Stimulated activated naive CD4-positive, alpha-beta T cell (primary cell): Measurements from ENCODE around the gene MFAP1.

Source experiments
- DNase-seq, 6 experiments: peaks; one replicate each; lab custom pipeline; 2025; lab: John Stamatoyannopoulos, UW

Gene MFAP1

DNA sequence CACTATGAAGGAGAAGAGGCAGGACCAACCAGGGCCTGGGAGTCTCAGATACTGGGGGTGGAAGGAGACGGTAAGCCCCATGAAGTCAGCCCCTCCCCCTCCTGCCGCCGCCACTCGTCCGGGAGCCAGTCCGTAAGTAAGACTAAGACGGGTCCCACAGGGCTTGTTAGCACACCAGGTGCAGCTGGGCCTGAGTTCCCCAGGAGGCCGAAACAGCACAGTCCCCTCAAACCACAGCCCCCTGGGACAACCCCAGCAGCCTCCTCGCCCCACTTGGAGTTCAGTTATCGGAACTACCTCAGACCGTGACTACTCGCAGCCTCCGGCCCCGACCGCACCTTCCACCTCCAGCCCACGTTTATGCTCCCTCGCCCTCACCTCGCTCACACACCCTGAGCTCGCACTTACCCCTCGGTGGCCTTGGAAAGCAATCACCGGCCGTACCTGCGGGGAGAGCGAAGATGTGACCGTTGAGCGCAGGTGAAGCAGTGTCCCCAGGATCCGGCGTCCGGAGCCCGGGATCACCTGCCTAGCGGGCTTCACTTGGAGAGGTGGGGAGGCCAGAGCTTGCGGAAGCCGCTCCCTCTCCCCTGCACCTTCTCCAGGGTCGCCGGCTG lies 48.3 kb downstream of the MFAP1 start:
- peak in 3 of 6 experiments; percentile 15 to 32 (median 21) for DNase-seq

GRCh38 chr15:43775411-43775965 lies 49.0 kb downstream of the MFAP1 start:
- no peak for DNase-seq

DNA sequence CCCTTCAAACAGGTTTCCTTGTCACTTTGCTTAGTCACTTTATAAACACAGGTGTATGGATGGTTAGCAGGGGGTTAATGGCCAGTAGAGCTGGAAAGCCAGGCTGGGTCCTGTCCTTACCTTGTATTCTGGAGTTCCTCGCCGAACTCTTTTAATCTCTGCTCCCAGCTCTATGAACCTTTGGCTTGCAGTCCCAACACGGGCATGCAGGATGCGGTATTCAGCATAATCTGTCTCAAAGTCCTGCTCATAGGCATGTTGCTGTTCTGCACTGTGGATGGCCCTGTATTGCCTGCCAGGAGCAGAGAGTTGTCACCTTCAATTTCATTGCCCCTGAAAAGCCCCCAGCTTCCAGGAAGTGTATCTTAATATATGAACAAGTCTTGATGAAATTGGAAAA lies 50.4 kb downstream of the MFAP1 start:
- no peak for DNase-seq

DNA sequence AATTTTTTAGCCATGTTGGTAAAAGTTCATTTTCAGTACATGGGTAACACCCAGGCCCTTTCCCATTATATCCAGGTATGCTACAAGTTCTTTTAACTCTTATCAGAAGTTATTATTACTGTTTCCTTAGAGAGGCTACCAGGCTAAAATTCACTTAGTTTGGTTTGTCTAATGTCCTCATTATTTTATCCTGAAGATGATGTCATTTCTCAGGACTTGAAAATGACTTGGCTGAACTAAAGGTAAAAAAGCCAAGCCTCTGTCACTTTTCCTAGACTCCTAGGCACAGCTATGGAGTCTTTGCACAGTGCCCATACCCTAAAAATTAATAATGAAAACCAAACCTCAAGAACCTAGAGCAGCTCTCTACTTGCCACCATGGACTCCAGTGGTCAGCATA lies 51.9 kb downstream of the MFAP1 start:
- DNase-seq: no peak

DNA sequence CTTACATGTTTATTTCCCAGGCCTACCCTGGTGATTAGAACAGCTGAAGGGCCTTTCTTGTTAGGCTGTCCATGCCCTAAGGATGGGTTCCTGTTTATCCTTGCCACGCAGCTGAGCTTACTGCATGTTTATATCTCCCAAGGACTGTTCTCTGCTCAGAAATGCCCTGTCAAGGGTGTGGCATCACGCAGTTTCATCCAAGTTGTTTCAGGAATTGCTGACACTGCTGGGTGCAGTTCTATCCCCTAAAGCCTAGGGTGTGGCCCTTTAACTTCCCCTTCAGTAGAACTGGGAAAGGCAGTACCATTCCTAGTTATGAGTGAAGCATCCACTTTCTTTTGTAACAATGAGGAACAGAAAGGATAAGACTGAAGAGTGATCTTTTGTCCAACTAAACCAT lies 52.7 kb downstream of the MFAP1 start:
- DNase-seq: no peak

GRCh38 chr15:43769584-43770228 lies 54.8 kb downstream of the MFAP1 start:
- DNase-seq: peak; percentile 19 to 54 (median 38)

- DNase-seq: no peak
Measured at GRCh38 chr15:43763819-43764446, 60.6 kb downstream of the MFAP1 start.

GRCh38 chr15:43762824-43763223 lies 61.7 kb downstream of the MFAP1 start:
- no peak for DNase-seq
